GM19238 (cell line): ENCODE measurements around the gene DRC7.

Experiments
- DNase-seq: peaks from one replicate; pipeline ENCODE4 v3.0.0; 2011; ENCODE audit warnings: low spot score; ENCODE audit not compliant: insufficient read length

DRC7 gene

GRCh38 chr16:57692636-57693035 is 2.0 kb upstream of the DRC7 start:
- no peak for DNase-seq

GRCh38 chr16:57693550-57693949 is 1.1 kb upstream of the DRC7 start:
- DNase-seq, result no peak

DNA sequence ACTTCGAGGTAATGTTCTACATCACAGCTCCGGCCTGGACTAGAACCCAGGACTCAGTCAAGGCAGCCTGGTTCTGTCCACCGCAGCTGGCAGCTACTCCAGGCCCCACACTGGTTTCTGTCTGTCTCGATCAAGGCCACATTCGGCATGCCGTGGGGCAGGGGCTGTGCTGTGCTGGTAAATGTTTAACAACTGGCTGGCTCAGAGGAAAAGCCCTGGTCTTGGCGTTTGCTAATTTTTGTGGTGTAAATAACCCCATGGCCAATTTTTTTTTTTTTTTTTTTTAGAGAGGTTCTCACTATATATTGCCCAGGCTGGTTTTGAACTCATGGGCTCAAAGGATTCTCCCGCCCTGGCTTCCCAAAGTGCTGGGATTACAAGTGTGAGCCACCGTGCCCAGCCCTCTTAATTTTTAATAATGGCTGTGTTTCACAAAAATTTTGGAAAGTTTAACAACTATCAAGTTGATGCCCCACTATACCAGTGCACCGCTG is 328 bp upstream of the DRC7 start:
- DNase-seq, result no peak

GRCh38 chr16:57695680-57696069 is 1.1 kb downstream of the DRC7 start:
- no peak for DNase-seq

- no peak for DNase-seq
Measured at GRCh38 chr16:57696240-57696639, 1.6 kb downstream of the DRC7 start.

DNA sequence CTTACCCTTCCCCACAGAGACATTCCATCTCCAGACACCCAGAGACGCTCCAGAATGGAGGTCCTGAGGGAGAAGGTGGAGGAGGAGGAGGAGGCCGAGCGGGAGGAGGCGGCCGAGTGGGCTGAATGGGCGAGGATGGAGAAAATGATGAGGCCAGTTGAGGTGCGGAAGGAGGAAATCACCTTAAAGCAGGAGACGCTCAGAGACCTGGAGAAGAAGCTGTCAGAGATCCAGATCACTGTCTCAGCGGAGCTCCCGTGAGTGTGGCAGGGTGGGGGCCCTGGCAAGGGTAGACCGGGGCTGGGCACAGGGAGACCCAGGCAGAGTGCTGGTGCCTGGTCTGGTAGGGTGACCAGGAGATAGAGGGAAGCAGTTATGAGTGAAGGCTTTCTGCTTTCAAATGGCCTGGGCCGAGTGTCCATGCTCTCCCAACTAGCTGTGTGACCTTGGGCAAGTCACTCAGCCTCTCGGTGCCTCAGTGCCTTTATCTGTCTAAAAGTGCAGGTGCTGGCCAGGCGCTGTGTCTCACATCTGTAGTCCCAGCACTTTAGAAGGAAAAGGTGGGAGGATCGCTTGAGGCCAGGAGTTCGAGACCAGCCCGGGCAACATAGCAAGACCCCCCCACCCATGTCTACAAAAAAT is 3.4 kb downstream of the DRC7 start:
- DNase-seq, result no peak

- DNase-seq, result no peak
Measured at GRCh38 chr16:57698812-57699405, 4.3 kb downstream of the DRC7 start.

- DNase-seq, result no peak
Measured at GRCh38 chr16:57699481-57699880, 4.9 kb downstream of the DRC7 start.

DNA sequence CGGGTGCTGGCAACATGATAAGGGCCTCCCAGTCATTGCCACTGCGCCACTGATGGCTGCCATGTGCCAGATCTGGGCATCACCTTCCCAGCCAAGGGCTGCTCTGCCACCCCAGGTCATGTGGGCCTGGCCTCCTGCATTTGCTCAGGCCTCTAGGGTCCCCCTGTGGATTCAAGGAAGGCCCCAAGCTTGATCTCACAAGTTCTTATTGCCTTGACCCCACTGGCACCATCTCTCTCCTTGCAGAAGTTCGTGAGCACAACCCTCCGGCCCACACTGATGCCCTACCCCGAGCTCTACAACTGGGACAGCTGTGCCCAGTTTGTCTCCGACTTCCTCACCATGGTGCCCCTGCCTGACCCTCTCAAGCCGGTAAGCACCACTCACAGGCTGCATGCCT is 5.3 kb downstream of the DRC7 start:
- no peak for DNase-seq

GRCh38 chr16:57700781-57701551 is 6.4 kb downstream of the DRC7 start:
- DNase-seq, result no peak

DNA sequence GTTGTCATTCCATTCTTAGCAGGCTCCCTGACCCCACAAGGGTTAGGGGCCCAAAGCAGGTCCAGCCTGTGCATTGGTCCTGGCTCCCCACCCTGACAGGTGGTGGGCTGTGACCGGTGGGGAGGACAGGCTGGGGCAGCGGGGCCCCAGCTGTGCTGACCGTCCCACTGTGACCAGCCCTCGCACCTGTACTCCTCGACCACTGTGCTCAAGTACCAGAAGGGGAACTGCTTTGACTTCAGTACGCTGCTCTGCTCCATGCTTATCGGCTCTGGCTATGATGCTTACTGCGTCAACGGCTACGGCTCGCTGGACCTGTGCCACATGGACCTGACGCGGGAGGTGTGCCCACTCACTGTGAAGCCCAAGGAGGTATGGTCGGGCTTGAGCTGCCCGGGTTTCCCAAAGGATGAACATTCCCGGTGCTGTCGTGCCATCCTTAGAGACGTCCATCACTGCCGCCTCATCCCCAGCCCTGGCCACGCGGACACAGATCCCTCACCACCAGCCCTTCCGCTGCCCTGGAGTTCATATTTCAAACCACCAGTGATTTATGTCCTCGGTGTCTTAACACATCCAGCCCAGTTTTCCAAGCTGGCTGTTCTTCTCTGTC is 7.3 kb downstream of the DRC7 start:
- no peak for DNase-seq

- DNase-seq, result no peak
Measured at GRCh38 chr16:57703416-57704010, 8.9 kb downstream of the DRC7 start.

GRCh38 chr16:57704011-57704904 is 9.7 kb downstream of the DRC7 start:
- DNase-seq, result no peak

DNA sequence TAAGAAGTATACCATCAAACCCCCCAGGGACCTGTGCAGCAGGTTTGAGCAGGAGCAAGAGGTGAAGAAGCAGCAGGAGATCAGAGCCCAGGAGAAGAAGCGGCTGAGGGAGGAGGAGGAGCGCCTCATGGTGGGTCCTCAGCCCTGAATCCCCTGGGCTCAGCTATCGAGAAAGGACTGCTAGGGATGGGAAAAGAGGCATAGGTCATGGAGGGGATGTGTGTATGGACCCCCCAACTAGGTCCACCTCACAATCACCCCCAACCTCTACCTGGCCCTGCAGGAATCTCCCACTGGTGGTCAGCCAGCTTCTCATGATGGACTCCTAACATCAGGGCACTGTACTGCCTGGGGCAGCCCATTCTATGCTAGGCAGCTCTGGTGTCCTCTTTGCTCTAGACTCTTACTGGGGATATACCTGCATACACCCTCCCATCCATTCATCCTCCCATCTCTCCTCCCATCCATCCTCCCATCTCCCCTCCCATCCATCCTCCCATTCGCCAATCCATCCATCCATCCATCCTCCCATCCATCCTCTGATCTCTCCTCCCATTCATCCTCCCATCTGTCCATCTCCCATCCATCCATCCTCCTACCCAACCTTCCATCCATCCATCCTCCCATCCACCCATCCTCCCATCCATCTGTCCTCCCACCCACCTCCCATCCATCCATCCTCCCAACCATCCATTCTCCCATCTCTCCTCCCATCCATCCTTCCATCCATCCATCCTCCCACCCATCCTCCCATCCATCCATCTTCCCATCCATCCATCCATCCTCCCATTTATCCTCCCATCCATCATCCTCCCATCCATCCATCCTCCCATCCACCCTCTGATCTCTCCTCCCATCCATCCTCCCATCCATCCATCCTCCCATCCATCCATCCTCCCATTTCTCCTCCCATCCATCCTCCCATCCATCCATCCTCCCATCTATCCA is 10.6 kb downstream of the DRC7 start:
- no peak for DNase-seq

- no peak for DNase-seq
Measured at GRCh38 chr16:57706717-57707116, 12.1 kb downstream of the DRC7 start.

GRCh38 chr16:57707331-57707730 is 12.7 kb downstream of the DRC7 start:
- DNase-seq, result no peak

GRCh38 chr16:57708168-57708567 is 13.6 kb downstream of the DRC7 start:
- DNase-seq, result no peak

- DNase-seq, result no peak
Measured at GRCh38 chr16:57709663-57710062, 15.1 kb downstream of the DRC7 start.

DNA sequence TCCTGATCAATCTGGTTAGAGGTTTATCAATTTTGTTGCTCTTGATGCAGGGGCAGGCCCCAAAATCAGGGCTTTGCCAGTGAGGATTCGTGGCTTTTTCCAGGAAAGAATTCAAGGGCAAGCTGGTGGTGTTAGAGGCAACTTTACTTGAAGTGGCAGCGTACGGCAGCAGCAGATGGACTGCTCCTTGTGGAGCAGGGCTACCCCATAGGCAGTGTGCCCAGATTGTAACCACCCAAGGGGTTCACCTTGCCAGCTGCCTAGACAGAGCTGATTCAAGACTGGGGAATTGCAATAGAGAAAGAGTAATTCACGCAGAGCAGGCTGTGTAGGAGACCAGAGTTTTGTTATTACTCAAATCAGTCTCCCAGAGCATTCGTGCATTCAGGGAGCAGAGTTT is 16.7 kb downstream of the DRC7 start:
- no peak for DNase-seq

DNA sequence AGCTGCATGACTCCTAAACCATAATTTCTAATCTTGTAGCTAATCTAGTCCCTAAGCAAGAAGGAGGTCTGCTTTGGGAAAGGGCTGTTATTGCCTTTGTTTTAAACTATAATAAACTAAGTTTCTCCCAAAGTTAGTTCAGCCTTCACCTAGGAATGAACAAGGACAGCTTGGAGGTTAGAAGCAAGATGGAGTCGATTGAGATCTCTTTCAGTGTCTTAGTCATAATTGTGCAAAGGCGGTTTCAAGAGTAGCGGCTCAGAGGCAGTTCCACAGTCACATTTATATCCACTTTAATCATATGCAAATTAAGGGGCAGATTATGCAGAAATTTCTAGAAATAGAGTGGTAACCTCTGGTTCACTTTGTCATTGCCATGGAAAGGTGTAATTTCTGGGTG is 17.4 kb downstream of the DRC7 start:
- no peak for DNase-seq
